RPMI7951 (cell line): ENCODE measurements around the gene SPEN. TPM values are rescaled to one million over a fixed set of nuclear protein-coding genes. Genes with fewer than 3 reads are reported as not detected.

ENCODE experiments used
- DNase-seq: peaks from one replicate; pipeline ENCODE4 v3.0.0-alpha.2; 2012; ENCODE audit warnings: low read depth
- total RNA-seq: library from RNA; depleted of rRNA; stranded (reverse); fragments of >200 nt; shearing (Covaris generic); gene quantifications from 2 replicates; pipeline ENCODE4 v1.2.3, GENCODE V29; 2014

Gene SPEN
- total RNA-seq, 1 experiment from 2014 or later: 14.1 TPM

GRCh38 chr1:15947382-15948090, 100.0 kb downstream of the SPEN start:
- DNase-seq: no peak

GRCh38 chr1:15948091-15948591, 100.6 kb downstream of the SPEN start:
- no peak for DNase-seq

GRCh38 chr1:15948595-15949452, 101.3 kb downstream of the SPEN start:
- DNase-seq: peak; percentile 98

GRCh38 chr1:15949453-15950245, 102.1 kb downstream of the SPEN start:
- peak; percentile 98 for DNase-seq

- DNase-seq: no peak
Measured at GRCh38 chr1:15950302-15950701, 102.8 kb downstream of the SPEN start.

GRCh38 chr1:15950763-15951295, 103.3 kb downstream of the SPEN start:
- DNase-seq: peak; percentile 90

- DNase-seq: no peak
Measured at GRCh38 chr1:15951341-15952153, 104.0 kb downstream of the SPEN start.

- peak; percentile 99 for DNase-seq
Measured at GRCh38 chr1:15952317-15953258, 105.1 kb downstream of the SPEN start.

GRCh38 chr1:15953294-15953771, 105.8 kb downstream of the SPEN start:
- peak; percentile 72 for DNase-seq

GRCh38 chr1:15953791-15954241, 106.3 kb downstream of the SPEN start:
- peak; percentile 49 for DNase-seq

GRCh38 chr1:15954316-15954715, 106.8 kb downstream of the SPEN start:
- DNase-seq: no peak

GRCh38 chr1:15955552-15955951, 108.0 kb downstream of the SPEN start:
- DNase-seq: no peak

GRCh38 chr1:15956150-15956549, 108.6 kb downstream of the SPEN start:
- DNase-seq: peak; percentile 44

GRCh38 chr1:15957221-15958095, 110.0 kb downstream of the SPEN start:
- DNase-seq: no peak

- no peak for DNase-seq
Measured at GRCh38 chr1:15958111-15958510, 110.6 kb downstream of the SPEN start.

GRCh38 chr1:15958793-15959192, 111.3 kb downstream of the SPEN start:
- DNase-seq: peak; percentile 44

GRCh38 chr1:15959424-15959823, 111.9 kb downstream of the SPEN start:
- no peak for DNase-seq

GRCh38 chr1:15959827-15960446, 112.4 kb downstream of the SPEN start:
- DNase-seq: no peak
